GM20000 (cell line): ENCODE data around the gene CHL1.

ENCODE experiments used
- DNase-seq: peaks from one replicate; pipeline ENCODE4 v3.0.0; 2012; ENCODE audit warnings: low spot score
- TF ChIP-seq, protein P1 (sequence below): IDR thresholded peaks from 2 replicates; pipeline ENCODE4 v1.5.1; 2012; ENCODE audit warnings: mild to moderate bottlenecking, control low read depth; ENCODE audit errors: extremely low read depth, missing control alignments

Gene CHL1

DNA sequence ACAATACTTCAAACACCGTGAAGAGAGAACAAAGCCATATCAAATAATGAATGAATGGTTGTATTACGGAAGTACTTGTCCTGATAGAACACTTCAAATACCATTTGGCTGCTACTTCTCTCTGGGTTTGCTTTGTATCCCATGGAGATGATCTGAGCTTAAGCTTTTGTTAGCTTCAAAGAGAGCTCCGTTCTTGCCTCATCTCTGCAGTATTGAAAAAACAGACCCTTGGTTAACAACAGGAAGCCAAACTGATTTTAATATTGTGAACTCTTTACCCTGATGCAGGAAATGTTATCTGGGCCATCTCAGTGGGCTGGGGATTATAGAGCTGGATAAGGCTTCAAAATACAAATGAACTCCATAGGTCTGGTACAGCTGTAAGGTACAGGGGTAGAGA lies 101.0 kb downstream of the CHL1 start:
- no peak for DNase-seq
- TF ChIP-seq, protein P1, sequence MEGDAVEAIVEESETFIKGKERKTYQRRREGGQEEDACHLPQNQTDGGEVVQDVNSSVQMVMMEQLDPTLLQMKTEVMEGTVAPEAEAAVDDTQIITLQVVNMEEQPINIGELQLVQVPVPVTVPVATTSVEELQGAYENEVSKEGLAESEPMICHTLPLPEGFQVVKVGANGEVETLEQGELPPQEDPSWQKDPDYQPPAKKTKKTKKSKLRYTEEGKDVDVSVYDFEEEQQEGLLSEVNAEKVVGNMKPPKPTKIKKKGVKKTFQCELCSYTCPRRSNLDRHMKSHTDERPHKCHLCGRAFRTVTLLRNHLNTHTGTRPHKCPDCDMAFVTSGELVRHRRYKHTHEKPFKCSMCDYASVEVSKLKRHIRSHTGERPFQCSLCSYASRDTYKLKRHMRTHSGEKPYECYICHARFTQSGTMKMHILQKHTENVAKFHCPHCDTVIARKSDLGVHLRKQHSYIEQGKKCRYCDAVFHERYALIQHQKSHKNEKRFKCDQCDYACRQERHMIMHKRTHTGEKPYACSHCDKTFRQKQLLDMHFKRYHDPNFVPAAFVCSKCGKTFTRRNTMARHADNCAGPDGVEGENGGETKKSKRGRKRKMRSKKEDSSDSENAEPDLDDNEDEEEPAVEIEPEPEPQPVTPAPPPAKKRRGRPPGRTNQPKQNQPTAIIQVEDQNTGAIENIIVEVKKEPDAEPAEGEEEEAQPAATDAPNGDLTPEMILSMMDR, result no peak

DNA sequence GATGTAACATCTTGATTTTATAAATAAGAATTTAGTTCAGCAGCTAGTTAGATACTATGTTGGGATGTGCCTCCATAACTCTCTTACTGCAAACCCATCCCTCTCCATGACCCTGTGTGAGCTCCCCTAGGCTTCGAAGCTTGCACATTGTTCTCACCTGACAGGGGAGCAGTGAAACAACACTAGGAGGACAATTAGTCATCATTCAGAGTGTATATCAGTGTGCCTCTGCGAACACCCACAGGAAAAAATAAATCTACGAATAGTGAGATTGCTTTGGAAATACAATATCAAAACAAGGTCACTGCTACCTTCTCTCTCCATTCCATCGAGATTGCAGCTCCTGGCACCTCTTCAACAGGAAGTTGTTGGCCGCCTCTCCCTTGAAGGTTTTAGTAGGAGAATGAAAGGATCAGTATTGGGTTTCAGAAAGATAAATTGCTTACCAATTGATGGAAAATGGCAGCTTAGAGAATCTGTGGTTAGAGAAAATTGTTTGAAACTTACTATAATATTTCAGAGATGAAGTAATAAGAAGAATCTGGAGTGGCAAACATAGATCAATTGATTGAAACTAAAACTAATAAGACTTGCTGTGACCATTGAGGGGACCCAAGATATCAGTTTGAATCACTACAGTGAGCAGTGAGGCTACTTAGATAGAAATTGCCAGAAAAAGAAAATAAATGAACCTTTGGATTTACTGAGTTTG lies 103.2 kb downstream of the CHL1 start:
- TF ChIP-seq, protein P1, result no peak
- DNase-seq, result no peak

DNA sequence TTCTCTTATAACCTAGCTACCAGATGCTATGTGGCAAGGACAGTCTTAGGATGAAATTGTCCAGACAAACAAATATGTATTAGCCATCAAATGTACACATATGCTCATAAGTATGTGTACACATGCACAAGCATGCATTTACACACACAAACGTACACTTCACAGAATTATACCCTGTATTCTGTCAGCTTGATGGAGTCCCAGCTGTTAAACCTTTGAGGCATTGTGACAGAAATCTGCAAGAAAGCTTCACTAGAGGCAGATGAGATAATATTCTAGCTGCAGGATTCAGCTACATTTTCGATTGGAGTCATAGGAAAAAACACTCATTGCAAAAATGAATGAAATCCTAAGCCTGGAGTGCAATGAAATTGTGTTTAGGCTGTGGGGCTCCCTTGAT lies 110.6 kb downstream of the CHL1 start:
- TF ChIP-seq, protein P1, result no peak
- no peak for DNase-seq

DNA sequence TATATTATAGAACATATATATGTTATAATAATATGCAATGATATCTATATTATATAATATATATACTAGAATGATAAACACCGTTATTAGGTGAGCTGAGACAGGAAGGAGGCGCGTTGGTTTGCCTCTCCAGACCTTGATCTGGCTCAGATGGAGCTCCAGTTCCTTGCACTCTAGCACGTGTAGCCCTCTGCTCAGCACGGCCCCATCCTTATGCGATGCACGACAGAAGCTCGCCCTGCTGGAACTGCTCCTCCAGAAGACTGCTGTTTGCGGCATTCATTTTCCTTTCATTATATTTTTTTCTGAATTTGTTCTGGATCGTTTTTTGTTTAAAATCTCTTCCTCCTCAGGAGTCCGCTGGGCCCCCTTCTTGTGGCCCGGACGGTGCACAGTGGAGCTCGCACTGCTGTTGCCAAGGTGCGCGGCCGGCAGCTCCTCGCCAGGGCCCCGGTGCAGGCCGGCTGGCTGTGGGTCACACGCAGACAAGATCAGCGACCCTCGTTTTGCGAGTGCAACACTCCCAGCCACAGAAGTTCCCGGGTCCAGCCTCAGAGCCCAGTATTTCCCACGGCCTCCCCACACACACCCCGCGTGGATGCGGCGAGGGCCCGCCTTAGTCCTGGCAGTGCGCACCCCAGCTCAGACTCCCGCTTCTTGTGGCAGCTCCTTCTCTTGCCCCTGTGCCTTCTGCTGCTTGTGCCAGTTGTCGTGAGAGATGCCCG lies 112.2 kb downstream of the CHL1 start:
- DNase-seq, result no peak
- TF ChIP-seq, protein P1, result no peak

DNA sequence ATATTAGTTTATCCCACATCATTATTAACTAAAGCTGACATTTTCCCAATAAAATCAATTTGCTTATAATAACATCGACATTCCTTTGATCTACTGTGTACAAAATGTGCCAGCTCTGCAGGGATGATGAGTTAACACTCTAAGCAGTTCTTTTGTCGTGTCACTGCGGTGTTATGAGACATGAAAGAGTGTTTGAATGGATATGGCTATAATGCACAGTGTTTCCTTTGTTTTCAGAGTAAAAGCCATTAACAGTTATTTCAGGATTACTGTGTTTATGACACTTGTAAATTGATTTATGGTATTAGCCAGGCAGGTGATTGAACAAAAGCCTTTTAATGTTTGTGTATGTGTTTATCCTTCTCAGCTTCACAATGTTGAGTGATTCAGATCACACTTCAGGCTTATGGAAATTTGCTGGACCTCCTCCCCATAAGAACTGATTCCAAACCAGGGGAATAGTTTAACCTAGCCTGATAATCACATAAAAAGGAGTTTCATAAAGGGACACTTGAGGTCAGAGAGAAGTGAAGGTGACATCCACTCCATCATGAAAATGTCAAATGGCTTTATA lies 115.7 kb downstream of the CHL1 start:
- TF ChIP-seq, protein P1, result no peak
- no peak for DNase-seq

DNA sequence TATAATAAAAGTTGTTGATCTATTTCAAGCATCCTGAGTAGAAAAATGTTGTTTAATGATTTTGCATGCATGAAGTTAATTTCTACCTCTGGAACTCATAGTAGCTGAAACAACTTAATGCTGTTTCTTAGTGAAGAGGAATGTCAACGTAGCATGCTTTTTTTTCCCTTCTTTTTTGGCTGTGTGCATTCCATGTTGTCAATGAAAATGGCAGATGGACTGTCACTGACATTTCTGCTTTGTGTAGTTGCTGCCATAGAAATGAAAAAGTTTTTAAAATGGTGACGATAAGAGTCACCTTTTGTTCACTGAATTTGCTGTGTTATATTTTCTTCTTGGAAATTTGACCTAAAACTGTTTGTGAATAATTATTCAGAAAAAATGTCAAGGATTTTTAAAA lies 116.3 kb downstream of the CHL1 start:
- DNase-seq, result no peak
- TF ChIP-seq, protein P1, result no peak

DNA sequence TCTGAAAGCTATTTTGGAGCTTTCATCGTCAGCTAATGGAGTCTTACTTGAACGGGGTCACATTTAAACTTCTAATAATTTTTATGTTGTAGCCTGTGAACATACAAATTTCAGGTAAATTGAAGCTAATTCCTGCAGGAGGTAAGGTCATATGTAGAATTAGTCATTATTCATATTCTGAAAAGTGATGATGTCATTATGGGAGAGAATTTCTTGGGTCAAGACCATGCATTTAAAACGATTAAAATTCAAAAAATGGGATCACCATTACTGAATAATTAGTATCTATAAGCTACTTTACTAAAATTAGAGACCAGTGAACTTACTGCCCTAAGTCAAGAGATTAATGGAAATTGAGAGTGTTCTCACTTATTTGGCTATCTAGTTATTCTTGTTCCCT lies 120.4 kb downstream of the CHL1 start:
- TF ChIP-seq, protein P1, result no peak
- DNase-seq, result no peak
